RPMI7951 (cell line): ENCODE measurements around the gene TAP1. TPM values are rescaled to one million over a fixed set of nuclear protein-coding genes. Genes with fewer than 3 reads are reported as not detected.
A peak's percentile ranks its signal among the peaks of the same experiment; 100 is the strongest.

ENCODE experiments used
- DNase-seq: peaks from one replicate; pipeline ENCODE4 v3.0.0-alpha.2; 2012; ENCODE audit warnings: low read depth
- total RNA-seq: library from RNA; depleted of rRNA; stranded (reverse); fragments of >200 nt; shearing (Covaris generic); gene quantifications from 2 replicates; pipeline ENCODE4 v1.2.3, GENCODE V29; 2014

TAP1 gene
- total RNA-seq, 1 experiment from 2014 or later: 93.7 TPM

DNA sequence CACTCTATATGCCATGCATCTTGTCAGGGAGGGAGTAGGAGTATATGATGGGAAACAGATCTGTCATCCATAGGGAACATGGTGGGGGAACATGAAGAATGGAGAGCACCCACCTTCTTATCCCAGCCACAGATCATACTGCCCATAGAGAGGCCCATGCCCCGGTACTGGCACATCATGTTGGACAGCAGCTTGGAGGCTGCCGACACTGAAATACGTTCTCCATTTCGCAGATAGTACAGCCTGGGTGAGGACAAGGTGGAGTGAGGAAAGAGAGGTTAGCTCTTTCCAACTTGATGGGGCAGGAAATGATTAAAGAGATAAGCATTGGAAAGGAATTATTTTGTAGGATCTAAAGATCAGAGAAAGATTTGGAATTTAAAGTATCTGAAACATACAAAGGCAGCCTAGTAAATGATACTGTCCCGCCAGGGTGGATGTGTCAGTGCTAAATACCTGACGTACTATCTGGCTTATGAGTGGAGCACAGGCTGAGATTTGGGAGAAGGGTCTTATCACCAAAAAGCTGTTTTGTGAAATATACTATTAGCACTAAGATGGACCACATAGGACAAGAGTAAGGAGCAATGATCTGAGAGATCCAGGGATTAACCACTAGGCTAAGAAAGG is 11.4 kb downstream of the TAP1 start:
- DNase-seq: no peak

DNA sequence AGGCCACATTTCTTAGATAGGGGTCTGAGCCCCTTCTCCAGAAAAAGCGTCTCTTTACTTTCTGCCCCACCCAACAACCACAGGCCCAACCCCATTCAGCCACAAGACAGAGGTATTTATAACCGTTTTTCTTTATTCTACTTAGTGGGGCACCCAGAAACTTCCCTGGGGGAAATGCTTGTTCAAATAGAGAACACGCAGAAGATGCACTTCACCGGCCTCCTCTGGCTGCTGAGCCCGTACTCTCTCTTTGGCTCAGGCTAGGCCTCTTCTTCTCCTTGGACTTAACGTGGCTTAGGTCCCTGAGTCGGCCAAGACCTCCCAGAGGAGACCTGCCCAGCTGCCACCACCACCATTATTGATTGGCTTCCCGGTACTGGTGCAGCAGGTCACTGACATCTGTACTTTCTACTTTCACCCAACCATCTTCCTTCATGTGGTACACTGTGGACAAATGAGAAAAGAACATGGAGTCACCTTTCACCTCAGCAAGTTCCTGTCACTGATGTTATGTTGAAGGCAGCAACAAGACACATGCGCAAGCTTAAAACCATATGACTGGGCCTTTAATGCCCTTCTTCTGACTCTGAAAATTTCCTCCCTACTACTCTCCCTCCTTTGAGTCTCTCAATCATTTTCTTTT is 12.8 kb downstream of the TAP1 start:
- no peak for DNase-seq

GRCh38 chr6:32839356-32839755 is 14.1 kb downstream of the TAP1 start:
- no peak for DNase-seq

GRCh38 chr6:32838114-32838958 is 15.2 kb downstream of the TAP1 start, which contains the start of gene TAP2:
TAP2 (minus strand) TSS chr6:32838739; CDS start chr6:32838233, 506 bp downstream.
- DNase-seq: peak; percentile 89

DNA sequence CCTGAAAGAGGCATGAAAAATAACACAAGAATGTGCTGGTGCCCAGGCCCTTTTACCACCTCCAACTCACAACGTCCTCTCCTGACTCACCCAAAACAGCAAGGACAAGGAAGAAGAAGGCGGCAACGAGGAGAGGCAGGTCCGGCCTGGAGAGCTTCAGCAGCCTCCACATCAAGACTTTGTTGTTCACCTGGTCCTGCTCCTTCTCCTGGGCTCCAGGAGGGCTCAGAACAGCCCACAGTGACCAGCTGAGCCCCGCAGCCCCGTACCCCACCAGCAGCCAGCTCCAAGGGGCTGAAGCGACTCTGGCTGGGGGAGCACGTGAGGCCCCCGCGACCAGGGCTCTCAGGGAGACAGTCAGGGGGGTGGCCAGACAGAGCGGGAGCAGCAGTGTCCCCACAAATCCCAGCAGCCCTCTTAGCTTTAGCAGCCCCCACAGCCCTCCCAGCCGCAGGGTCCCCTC is 15.8 kb downstream of the TAP1 start:
- DNase-seq: no peak

GRCh38 chr6:32836873-32837272 is 16.6 kb downstream of the TAP1 start:
- DNase-seq: no peak

- no peak for DNase-seq
Measured at GRCh38 chr6:32835167-32835893, 18.2 kb downstream of the TAP1 start.

DNA sequence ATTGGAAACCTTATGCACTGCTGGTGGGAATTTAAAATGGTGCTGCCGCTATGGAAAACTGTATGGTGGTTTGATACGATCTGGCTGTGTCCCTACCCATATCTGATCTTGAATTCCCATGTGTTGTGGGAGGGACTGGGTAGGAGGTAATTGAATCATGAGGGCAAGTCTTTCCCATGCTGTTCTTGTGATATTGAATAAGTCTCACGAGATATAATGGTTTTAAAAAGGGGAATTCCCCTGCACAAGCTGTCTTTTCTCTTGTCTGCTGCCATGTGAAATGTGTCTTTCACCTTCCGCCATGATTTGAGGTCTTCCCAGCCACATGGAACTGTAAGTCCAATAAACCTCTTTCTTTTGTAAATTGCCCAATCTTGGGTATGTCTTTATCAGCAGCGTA is 19.8 kb downstream of the TAP1 start:
- DNase-seq: no peak

GRCh38 chr6:32832535-32832934 is 21.0 kb downstream of the TAP1 start:
- no peak for DNase-seq

GRCh38 chr6:32830936-32831335 is 22.6 kb downstream of the TAP1 start:
- DNase-seq: no peak

- no peak for DNase-seq
Measured at GRCh38 chr6:32830017-32830416, 23.5 kb downstream of the TAP1 start.

GRCh38 chr6:32829495-32829894 is 24.0 kb downstream of the TAP1 start:
- no peak for DNase-seq

- DNase-seq: no peak
Measured at GRCh38 chr6:32827025-32827424, 26.5 kb downstream of the TAP1 start.

DNA sequence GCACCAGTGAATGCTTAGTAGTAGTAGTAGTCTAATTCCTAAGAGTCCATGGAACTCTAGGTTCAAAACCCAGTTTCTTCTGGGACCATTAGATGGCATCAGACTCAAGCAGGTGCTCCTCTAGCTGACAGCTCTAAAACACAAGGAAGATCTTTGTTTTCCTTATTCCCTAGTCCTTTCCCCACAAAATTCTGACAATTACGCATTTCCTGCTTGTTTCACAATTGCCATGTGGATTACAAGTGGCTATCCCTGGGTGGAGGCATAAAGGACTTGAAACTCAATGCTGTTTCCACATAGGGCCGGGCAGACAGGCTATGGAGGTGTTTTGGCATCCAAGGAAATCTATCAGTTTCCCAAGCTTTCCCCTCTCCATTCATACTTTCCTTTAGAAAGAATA is 27.5 kb downstream of the TAP1 start:
- peak; percentile 64 for DNase-seq

- DNase-seq: peak; percentile 92
Measured at GRCh38 chr6:32819729-32820128, 33.8 kb downstream of the TAP1 start.

GRCh38 chr6:32818867-32819266 is 34.6 kb downstream of the TAP1 start:
- no peak for DNase-seq

DNA sequence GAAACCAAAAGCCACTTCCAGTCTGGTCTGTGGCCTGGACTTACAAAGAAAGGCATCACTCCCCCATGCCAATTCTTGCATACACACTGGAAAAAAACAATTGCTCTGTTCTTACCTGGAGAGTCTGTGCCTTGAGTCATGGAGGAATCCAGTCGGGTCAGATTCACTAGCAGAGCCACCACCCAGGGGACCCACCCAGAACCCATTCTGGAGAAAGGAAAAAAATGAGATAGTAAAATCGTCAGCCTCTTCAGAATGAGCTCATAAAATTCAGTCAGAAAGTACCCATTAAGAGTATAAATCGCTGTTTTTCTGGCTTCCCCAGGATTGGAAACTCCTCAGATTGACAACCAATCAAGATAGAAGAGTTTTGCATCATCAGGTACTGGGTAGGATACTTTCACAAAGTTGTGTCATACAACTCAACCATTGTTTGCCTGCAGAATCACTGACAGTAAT is 36.7 kb downstream of the TAP1 start, which contains the start of gene HLA-DOB:
TSS of gene HLA-DOB (minus strand) at position 257 of the 459 bp plus-strand sequence. CDS start at position 206, 51 bp downstream.
- DNase-seq: peak; percentile 40

- DNase-seq: no peak
Measured at GRCh38 chr6:32815996-32816395, 37.5 kb downstream of the TAP1 start.

- DNase-seq: peak; percentile 61
Measured at GRCh38 chr6:32815115-32815514, 38.4 kb downstream of the TAP1 start.

DNA sequence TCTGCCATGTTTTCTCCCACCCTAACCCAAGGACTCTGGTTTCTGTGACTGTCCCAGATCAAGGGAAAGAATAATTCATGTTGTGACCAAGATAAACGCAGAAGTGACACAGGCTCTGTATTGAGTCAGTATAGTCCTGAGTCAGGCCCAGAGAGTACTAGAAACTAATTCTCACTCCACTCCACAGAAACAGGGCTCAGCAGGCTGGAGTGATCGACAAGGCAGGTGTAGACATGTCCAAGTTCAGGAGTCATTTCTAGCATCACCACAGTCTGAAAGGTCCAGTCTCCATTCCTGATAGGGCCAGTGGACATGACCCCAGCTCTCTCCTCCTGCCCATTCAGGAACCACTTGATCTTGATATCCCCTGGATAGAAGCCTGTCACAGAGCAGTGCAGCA is 39.4 kb downstream of the TAP1 start:
- no peak for DNase-seq

DNA sequence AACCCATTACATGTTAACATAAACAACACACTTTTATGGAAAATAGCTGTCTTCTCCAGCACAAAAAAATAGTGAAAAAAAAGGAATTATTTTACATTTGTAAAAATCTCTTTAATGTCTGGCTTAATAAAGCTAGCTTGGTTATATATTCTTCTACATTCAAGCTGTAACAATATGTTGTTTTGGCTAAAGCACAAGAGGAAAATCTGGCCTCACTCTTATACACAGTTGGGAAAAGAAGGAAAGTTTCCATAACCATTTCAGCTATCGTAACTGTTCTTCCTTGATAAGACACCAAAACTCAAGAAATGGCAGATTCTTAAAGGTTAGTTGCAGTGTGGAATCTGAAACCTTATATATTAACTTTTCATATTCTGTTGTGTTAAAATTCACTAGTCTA is 44.3 kb downstream of the TAP1 start:
- no peak for DNase-seq
